ENCODE measurements around the gene UBL4B.

- no peak for TF ChIP-seq CTCF (IDR thresholded peaks at IDR 0.05)
- no peak for TF ChIP-seq POLR2A (IDR thresholded peaks at IDR 0.05)
Measured at GRCh38 chr1:110082477-110082876, 29.8 kb upstream of the UBL4B start.
